HG03342 (cell line): ENCODE measurements around the gene FRMD4A.
"Not testable (repeated sequence)": the region's sequence is repeated elsewhere in the genome, so short reads cannot be mapped to it uniquely, and the experiment has no call there.

Experiments used
- ATAC-seq: cut with Tn5 transposase; IDR thresholded peaks from one replicate; pipeline ENCODE4 v1.9.1; 2021; ENCODE audit warnings: mild to moderate bottlenecking, moderate library complexity; ENCODE audit not compliant: unreplicated experiment

The FRMD4A gene

GRCh38 chr10:13865758-13866491 lies 464.8 kb downstream of the FRMD4A start:
- no peak for ATAC-seq

GRCh38 chr10:13865220-13865619 lies 465.5 kb downstream of the FRMD4A start:
- not testable (repeated sequence) for ATAC-seq

- no peak for ATAC-seq
Observed at GRCh38 chr10:13862546-13863233, 468.0 kb downstream of the FRMD4A start.

GRCh38 chr10:13860886-13861285 lies 469.8 kb downstream of the FRMD4A start:
- ATAC-seq: no peak

- ATAC-seq: no peak
Observed at GRCh38 chr10:13859979-13860654, 470.6 kb downstream of the FRMD4A start.

- ATAC-seq: no peak
Observed at GRCh38 chr10:13858709-13859108, 472.0 kb downstream of the FRMD4A start.

GRCh38 chr10:13857451-13857850 lies 473.3 kb downstream of the FRMD4A start:
- ATAC-seq: no peak

GRCh38 chr10:13853854-13854253 lies 476.9 kb downstream of the FRMD4A start:
- ATAC-seq: no peak

- ATAC-seq: no peak
Observed at GRCh38 chr10:13852872-13853271, 477.9 kb downstream of the FRMD4A start.

GRCh38 chr10:13851906-13852305 lies 478.8 kb downstream of the FRMD4A start:
- ATAC-seq: no peak

- no peak for ATAC-seq
Observed at GRCh38 chr10:13848520-13849445, 481.9 kb downstream of the FRMD4A start.

- no peak for ATAC-seq
Observed at GRCh38 chr10:13847201-13847631, 483.5 kb downstream of the FRMD4A start.

- ATAC-seq: no peak
Observed at GRCh38 chr10:13845897-13846296, 484.8 kb downstream of the FRMD4A start.

- ATAC-seq: no peak
Observed at GRCh38 chr10:13844651-13845050, 486.1 kb downstream of the FRMD4A start.

GRCh38 chr10:13842117-13842516 lies 488.6 kb downstream of the FRMD4A start:
- no peak for ATAC-seq

GRCh38 chr10:13840036-13840435 lies 490.7 kb downstream of the FRMD4A start:
- no peak for ATAC-seq

- ATAC-seq: no peak
Observed at GRCh38 chr10:13839430-13839990, 491.2 kb downstream of the FRMD4A start.

- no peak for ATAC-seq
Observed at GRCh38 chr10:13839030-13839429, 491.7 kb downstream of the FRMD4A start.

GRCh38 chr10:13837966-13838365 lies 492.8 kb downstream of the FRMD4A start:
- ATAC-seq: no peak

- ATAC-seq: no peak
Observed at GRCh38 chr10:13834581-13835286, 496.0 kb downstream of the FRMD4A start.
